ENCODE measurements around the gene TESMIN.

The TESMIN gene

DNA sequence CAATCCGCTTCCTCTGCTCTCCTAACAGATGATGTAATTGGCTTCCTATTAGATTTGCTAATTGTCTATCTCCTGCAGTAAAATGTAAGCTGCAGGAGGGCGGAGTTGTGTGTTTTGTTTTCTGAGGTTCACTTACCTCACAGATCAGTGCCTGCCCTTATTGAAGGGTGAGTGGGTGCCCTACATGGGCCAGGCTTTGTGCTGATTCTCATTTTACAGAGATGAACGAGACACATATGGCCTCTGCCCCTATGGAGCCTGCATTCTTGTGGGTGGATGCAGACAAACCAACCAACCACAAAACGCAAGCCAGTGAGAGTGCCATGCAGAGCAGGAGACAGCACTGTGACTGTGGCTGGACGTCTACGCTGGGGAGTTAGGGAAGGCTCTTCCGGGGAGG is 9.9 kb downstream of the TESMIN start:
- no peaks in the 10 kb centered on the region for H3K36me3 ChIP-seq
- TF ChIP-seq, protein P1, sequence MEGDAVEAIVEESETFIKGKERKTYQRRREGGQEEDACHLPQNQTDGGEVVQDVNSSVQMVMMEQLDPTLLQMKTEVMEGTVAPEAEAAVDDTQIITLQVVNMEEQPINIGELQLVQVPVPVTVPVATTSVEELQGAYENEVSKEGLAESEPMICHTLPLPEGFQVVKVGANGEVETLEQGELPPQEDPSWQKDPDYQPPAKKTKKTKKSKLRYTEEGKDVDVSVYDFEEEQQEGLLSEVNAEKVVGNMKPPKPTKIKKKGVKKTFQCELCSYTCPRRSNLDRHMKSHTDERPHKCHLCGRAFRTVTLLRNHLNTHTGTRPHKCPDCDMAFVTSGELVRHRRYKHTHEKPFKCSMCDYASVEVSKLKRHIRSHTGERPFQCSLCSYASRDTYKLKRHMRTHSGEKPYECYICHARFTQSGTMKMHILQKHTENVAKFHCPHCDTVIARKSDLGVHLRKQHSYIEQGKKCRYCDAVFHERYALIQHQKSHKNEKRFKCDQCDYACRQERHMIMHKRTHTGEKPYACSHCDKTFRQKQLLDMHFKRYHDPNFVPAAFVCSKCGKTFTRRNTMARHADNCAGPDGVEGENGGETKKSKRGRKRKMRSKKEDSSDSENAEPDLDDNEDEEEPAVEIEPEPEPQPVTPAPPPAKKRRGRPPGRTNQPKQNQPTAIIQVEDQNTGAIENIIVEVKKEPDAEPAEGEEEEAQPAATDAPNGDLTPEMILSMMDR (IDR thresholded peaks at IDR 0.05): no peak
- H3K27ac ChIP-seq: no peak overlapping the region
- H3K27me3 ChIP-seq: no peaks in the 10 kb centered on the region
- H3K4me1 ChIP-seq: no peaks in the 10 kb centered on the region
- intact Hi-C loops (cut with DNase I; ENCODE audit: low total_unique reads): no loop called here
- no peaks in the 10 kb centered on the region for H3K9me3 ChIP-seq
- DNase-seq: no peak
- H3K4me3 ChIP-seq: no peak overlapping the region

DNA sequence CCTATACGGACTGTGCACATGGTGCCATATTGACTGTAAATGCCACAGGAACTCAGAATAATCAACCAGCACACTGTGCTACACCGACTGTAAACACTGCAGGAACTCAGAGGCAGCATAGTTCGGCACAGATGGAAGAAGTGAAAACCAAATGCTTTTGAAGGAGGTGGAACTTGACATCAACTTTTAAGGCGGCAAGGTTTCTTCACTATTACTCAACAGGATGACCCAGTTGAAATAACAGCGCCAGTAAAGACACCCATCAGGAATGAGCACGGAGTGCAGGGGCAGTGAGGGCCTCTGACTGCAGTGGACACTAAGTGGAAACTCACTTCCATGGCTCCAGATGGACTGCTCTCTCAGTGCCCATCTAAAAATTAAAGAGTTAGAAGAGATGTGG is 15.7 kb downstream of the TESMIN start:
- DNase-seq: no peak
- H3K27me3 ChIP-seq: no peaks in the 10 kb centered on the region
- H3K36me3 ChIP-seq: no peaks in the 10 kb centered on the region
- TF ChIP-seq, protein P1 (IDR thresholded peaks at IDR 0.05): no peak
- intact Hi-C loops (cut with DNase I; ENCODE audit: low total_unique reads): no loop called here
- no peak overlapping the region for H3K27ac ChIP-seq
- H3K4me3 ChIP-seq: no peak overlapping the region
- H3K4me1 ChIP-seq: no peaks in the 10 kb centered on the region
- H3K9me3 ChIP-seq: no peaks in the 10 kb centered on the region

DNA sequence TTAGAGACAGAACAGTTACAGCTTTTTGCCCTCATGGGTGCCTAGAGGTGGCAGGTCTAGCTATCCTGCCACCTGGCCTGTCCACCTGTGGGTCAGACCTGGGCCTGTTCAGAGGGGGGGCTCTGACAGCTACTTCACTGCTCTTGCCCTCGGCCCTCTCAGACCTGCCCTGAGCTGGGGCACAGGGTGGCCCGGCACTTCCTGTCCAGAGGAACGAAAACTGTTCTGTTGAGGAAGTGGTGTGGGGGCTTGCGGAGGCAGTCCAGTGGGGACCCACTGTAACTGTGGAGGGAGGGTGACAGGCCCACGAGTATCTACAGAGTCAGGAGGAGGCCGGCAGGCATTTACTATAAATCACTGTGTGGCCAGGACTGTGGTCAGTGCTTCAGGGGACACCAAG is 16.2 kb downstream of the TESMIN start:
- Histone ChIP-seq H3K36me3 (no peaks in the 10 kb centered on the region), H3K27ac (no peak overlapping the region), H3K27me3 (no peaks in the 10 kb centered on the region), H3K9me3 (no peaks in the 10 kb centered on the region), H3K4me3 (no peak overlapping the region), H3K4me1 (no peaks in the 10 kb centered on the region)
- DNase-seq: no peak
- TF ChIP-seq, protein P1 (IDR thresholded peaks at IDR 0.05): no peak
- intact Hi-C loops (cut with DNase I; ENCODE audit: low total_unique reads): no loop called here

DNA sequence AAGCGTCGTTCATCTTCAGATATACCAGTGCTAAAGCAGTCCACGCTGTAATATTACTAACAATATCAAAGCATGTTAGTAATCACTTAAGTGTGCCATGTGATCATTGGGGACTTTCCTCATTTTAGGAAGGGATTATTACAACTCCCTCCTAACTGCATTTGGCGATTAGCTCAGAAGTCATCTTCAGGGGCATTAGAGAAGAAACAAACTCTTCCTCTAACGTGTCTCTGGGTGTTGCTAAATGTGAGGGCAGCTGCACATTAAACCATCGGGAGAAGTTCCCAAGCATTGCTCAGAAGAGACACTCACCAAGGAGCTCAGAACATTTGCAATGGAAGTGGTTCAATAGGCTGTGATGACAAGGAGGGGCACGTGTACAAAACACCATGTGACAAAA is 17.2 kb downstream of the TESMIN start:
- no peaks in the 10 kb centered on the region for H3K27me3 ChIP-seq
- TF ChIP-seq, protein P1 (IDR thresholded peaks at IDR 0.05): no peak
- H3K9me3 ChIP-seq: no peaks in the 10 kb centered on the region
- no peak overlapping the region for H3K27ac ChIP-seq
- intact Hi-C loops (cut with DNase I; ENCODE audit: low total_unique reads): no loop called here
- H3K36me3 ChIP-seq: no peaks in the 10 kb centered on the region
- H3K4me3 ChIP-seq: no peak overlapping the region
- no peaks in the 10 kb centered on the region for H3K4me1 ChIP-seq
- no peak for DNase-seq

DNA sequence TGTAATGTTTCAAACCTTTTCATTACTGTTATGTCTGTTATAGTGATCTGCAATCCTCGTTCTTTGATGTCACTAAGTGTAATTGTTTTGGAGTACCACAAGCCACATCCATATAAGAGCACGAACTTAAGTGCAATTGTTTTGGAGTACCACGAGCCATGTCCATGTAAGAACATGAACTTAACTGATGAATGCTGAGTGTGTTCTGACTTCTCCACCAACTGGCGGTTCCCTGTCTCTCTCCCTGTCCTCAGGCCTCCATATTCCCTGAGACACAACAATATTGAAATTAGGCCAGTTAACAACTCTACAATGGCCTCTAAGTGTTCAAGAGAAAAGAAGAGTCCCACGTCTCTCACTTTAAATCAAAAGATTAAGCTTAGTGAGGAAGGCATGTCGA is 23.5 kb downstream of the TESMIN start:
- no peaks in the 10 kb centered on the region for H3K36me3 ChIP-seq
- no peaks in the 10 kb centered on the region for H3K27me3 ChIP-seq
- H3K9me3 ChIP-seq: no peaks in the 10 kb centered on the region
- no peak overlapping the region for H3K27ac ChIP-seq
- no peak overlapping the region for H3K4me3 ChIP-seq
- H3K4me1 ChIP-seq: no peaks in the 10 kb centered on the region
- intact Hi-C loops (cut with DNase I; ENCODE audit: low total_unique reads): no loop called here
- TF ChIP-seq, protein P1 (IDR thresholded peaks at IDR 0.05): no peak
- no peak for DNase-seq

DNA sequence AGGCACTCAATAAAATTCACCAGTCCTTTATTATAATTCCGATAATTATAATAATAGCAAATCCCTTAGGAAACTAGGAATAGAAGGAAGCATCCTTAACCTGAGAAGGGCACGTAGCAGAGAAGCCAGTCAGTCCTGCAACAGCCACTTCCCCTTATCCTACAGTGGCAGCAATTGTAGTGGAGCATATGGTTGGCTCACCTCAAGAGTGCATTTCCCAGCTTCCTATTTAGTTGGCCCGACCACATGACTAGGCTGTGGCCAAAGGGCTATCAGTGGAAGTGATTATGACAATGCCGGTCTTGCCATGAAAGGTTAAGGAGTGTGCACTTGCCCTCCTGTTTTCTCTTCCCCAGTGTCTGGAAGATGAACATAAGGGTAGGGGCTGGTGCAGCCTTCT is 27.0 kb downstream of the TESMIN start:
- Histone ChIP-seq H3K36me3 (no peaks in the 10 kb centered on the region), H3K27me3 (peaks cover 0 to 4% of the 10 kb centered on the region in 2 donors), H3K9me3 (peaks cover 0 to 7% (median 0%) of the 10 kb centered on the region in 3 donors), H3K27ac (no peak overlapping the region), H3K4me1 (no peaks in the 10 kb centered on the region), H3K4me3 (no peak overlapping the region)
- DNase-seq: no peak
- intact Hi-C loops (cut with DNase I; ENCODE audit: low total_unique reads): no loop called here
- TF ChIP-seq, protein P1 (IDR thresholded peaks at IDR 0.05): no peak
